HG02970 (cell line): ENCODE results near the gene LTB.

Source experiments
- ATAC-seq: cut with Tn5 transposase; IDR thresholded peaks from one replicate; pipeline ENCODE4 v1.9.1; 2021; ENCODE audit warnings: mild to moderate bottlenecking, moderate library complexity, moderate number of reproducible peaks; ENCODE audit not compliant: unreplicated experiment, low FRiP score

Gene LTB

DNA sequence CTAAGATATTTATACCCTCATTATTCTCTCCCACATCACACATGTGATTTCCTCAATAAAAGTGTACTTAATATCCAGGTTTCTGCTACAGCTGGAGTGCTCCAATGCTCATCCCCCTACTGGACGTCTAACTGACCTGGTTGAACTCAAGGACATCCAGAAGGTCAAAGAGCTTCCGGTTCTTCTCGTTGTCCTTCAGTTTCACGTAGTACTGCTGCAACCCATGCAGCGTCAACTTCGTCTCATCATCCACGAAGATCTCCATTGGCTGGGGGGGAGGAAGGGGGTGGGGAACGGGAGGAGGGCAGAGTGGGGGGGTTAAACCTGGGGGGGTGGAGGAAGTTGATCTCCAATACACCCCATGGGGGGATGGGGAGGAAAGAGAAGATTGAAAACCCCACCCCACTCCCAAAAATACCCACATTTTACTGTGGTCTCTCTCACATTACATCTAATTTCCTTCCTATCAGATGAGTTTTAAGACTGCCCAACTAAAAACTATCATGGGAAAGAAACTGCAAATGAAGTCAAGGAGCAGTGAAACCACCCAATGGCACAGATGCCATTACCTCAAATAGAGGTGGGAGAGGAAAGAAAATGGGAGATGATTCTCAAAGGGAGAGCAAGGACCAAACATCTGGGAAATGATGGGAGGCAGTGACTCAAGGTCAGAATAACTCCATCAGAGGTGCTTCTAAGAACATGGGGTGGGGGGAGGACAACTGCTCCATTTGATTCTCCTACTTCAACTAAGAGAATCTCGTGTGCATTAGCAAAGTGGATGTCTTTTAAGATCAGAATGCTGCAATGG is 49.4 kb downstream of the LTB start:
- ATAC-seq = no peak

GRCh38 chr6:31531771-31532643 is 50.2 kb downstream of the LTB start:
- no peak for ATAC-seq

DNA sequence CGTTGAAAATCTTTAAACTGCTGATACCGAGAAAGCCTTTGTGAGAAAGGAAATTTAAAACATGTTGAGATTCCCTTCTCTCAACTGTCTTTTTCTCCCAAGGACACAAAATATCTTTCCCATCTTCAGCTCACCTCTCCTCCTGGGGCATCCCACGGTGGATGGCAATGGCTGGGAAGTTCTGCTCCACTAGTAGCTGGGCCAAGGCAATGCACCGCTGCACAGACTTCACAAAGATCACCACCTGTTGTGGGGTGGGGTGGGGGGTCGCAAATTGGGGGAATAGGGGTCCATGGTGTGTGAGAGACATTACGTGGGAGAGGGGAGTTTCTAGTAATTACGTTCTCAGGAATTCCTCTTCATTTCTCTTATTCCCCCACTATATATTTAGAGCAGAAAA is 51.1 kb downstream of the LTB start:
- no peak for ATAC-seq

GRCh38 chr6:31530659-31531058 is 51.6 kb downstream of the LTB start:
- no peak for ATAC-seq
